ENCODE results near the gene TTC21A. TPM values are rescaled to one million over a fixed set of nuclear protein-coding genes. Genes with fewer than 3 reads are reported as not detected.

Gene TTC21A
- total and polyA plus RNA-seq, 2 experiments from 2014 or later = 1.8 to 2.0 TPM

- H3F3A ChIP-seq (replicated peaks; ENCODE audit: low read depth) = peaks cover 9% of the 10 kb centered on the region
- H3K9me2 ChIP-seq (ENCODE audit: insufficient read depth) = peaks cover 4% of the 10 kb centered on the region; the same call in 1 of the 2 replicates
- Mint-ChIP-seq H3K27ac (no peak overlapping the region), H3K9me3 (no peaks in the 10 kb centered on the region; the same call in 1 of the 3 replicates), H3K4me1 (peaks cover 40% of the 10 kb centered on the region), H3K4me3 (peak overlapping the region; percentile 78), H3K27me3 (ENCODE audit: insufficient read depth, low read depth, poor library complexity) (peaks cover 23% of the 10 kb centered on the region), H3K36me3 (ENCODE audit: low read depth) (no peaks in the 10 kb centered on the region; the same call in 2 of the 3 replicates)
- peaks cover 17% of the 10 kb centered on the region for H3K27me3 ChIP-seq (ENCODE audit: insufficient read depth)
- H3K4me3 ChIP-seq = peak overlapping the region; percentile 57
- peaks cover 44% of the 10 kb centered on the region for H3K4me1 ChIP-seq (ENCODE audit: insufficient read depth)
- no peak for TF ChIP-seq CREB1 (CRISPR knock-in tag; IDR thresholded peaks at IDR 0.05; ENCODE audit: low read depth)
- no peak for TF ChIP-seq CTCF (conservative IDR thresholded peaks at IDR 0.05; ENCODE audit: low read depth in 2 of 2)
- no peak for TF ChIP-seq REST (IDR thresholded peaks at IDR 0.05; ENCODE audit: unreplicated experiment)
- no peak for TF ChIP-seq EZH2phosphoT487 (IDR thresholded peaks at IDR 0.05; ENCODE audit: unreplicated experiment)
- no peak overlapping the region for H3K27ac ChIP-seq (ENCODE audit: low read depth)
- H3K36me3 ChIP-seq (ENCODE audit: insufficient read depth) = no peaks in the 10 kb centered on the region
- H3K79me2 ChIP-seq (replicated peaks; ENCODE audit: insufficient read depth) = no peaks in the 10 kb centered on the region
- ATAC-seq (no peak), DNase-seq (ENCODE audit: low spot score) (no peak)
- peak overlapping the region; percentile 79 for H3K4me2 ChIP-seq
- no peaks in the 10 kb centered on the region for H4K20me1 ChIP-seq (replicated peaks; ENCODE audit: insufficient read depth)
- peak overlapping the region; percentile 97 for H2AFZ ChIP-seq
Observed at GRCh38 chr3:39180183-39180545, 72.7 kb downstream of the TTC21A start.

- Histone ChIP-seq H3K4me2 (peak overlapping the region; percentile 79), H3K27ac (ENCODE audit: low read depth) (peak overlapping the region; percentile 91; the same call in 1 of the 2 replicates), H3K4me1 (ENCODE audit: insufficient read depth) (peaks cover 44% of the 10 kb centered on the region), H3K9me2 (ENCODE audit: insufficient read depth) (peaks cover 4% of the 10 kb centered on the region; the same call in 1 of the 2 replicates), H3F3A (replicated peaks; ENCODE audit: low read depth) (peaks cover 9% of the 10 kb centered on the region), H3K27me3 (ENCODE audit: insufficient read depth) (peaks cover 17% of the 10 kb centered on the region), H3K4me3 (peak overlapping the region; percentile 57), H3K36me3 (ENCODE audit: insufficient read depth) (no peaks in the 10 kb centered on the region), H4K20me1 (replicated peaks; ENCODE audit: insufficient read depth) (no peaks in the 10 kb centered on the region), H3K79me2 (replicated peaks; ENCODE audit: insufficient read depth) (no peaks in the 10 kb centered on the region), H2AFZ (peak overlapping the region; percentile 97)
- Mint-ChIP-seq H3K27ac (no peak overlapping the region), H3K4me3 (peak overlapping the region; percentile 78), H3K9me3 (no peaks in the 10 kb centered on the region; the same call in 2 of the 3 replicates), H3K4me1 (peaks cover 40% of the 10 kb centered on the region), H3K27me3 (ENCODE audit: insufficient read depth, low read depth, poor library complexity) (peaks cover 25% of the 10 kb centered on the region), H3K36me3 (ENCODE audit: low read depth) (no peaks in the 10 kb centered on the region; the same call in 2 of the 3 replicates)
- DNase-seq (ENCODE audit: low spot score) (peak; percentile 94), ATAC-seq (peak; percentile 90)
- TF ChIP-seq CREB1 (CRISPR knock-in tag; IDR thresholded peaks at IDR 0.05; ENCODE audit: low read depth) (peak; percentile 16; the same call in 1 of the 2 replicates), ZNF114 (CRISPR knock-in tag; IDR thresholded peaks at IDR 0.05) (no peak)
Observed at GRCh38 chr3:39180546-39181346, 73.3 kb downstream of the TTC21A start.

Data from GM23338 (cell line).